Neural progenitor cell (in vitro differentiated cells): ENCODE data around the gene PIK3R3. TPM values are rescaled to one million over a fixed set of nuclear protein-coding genes. Genes with fewer than 3 reads are reported as not detected.

Experiments
- DNase-seq: peaks from one replicate; pipeline ENCODE4 v3.0.0-alpha.2; 2016; ENCODE audit warnings: low spot score
- H2AFZ ChIP-seq: fragments of 200-600 bp; sonication (generic); replicated peaks from 2 replicates; pipeline ENCODE4 v1.6.1; 2016; ENCODE audit warnings: antibody characterized with exemption
- H3F3A ChIP-seq: fragments of 200-600 bp; sonication (generic); 2 replicates; pipeline ENCODE4 v1.6.1; 2016; ENCODE audit warnings: antibody characterized with exemption, low read depth
- H3K27ac ChIP-seq: fragments of 200-600 bp; sonication (generic); 2 replicates; pipeline ENCODE4 v1.5.1; 2016; ENCODE audit warnings: mild to moderate bottlenecking
- H3K27me3 ChIP-seq: fragments of 200-600 bp; sonication (generic); 2 replicates; pipeline ENCODE4 v1.6.1; 2016; ENCODE audit warnings: mild to moderate bottlenecking, moderate library complexity
- H3K36me3 ChIP-seq: fragments of 200-600 bp; sonication (generic); 2 replicates; pipeline ENCODE4 v1.5.1; 2016
- H3K4me1 ChIP-seq: fragments of 200-600 bp; sonication (generic); 2 replicates; pipeline ENCODE4 v1.6.1; 2016; ENCODE audit warnings: mixed run types
- H3K4me2 ChIP-seq: fragments of 200-600 bp; sonication (generic); 2 replicates; pipeline ENCODE4 v1.6.1; 2016
- H3K4me3 ChIP-seq: fragments of 200-600 bp; sonication (generic); 2 replicates; pipeline ENCODE4 v1.5.1; 2016
- H3K79me2 ChIP-seq: fragments of 200-600 bp; sonication (generic); 2 replicates; pipeline ENCODE4 v1.6.1; 2016; ENCODE audit warnings: low read depth
- H3K9ac ChIP-seq: fragments of 200-600 bp; sonication (generic); 2 replicates; pipeline ENCODE4 v1.6.1; 2016
- H3K9me3 ChIP-seq: fragments of 200-600 bp; sonication (generic); 2 replicates; pipeline ENCODE4 v1.5.1; 2016; ENCODE audit warnings: low read depth
- H4K20me1 ChIP-seq: fragments of 200-600 bp; sonication (generic); 2 replicates; pipeline ENCODE4 v1.6.1; 2016; ENCODE audit warnings: low read depth
- H3K27ac Mint-ChIP-seq: 3 replicates; pipeline ENCODE4 v1.8.0; 2021; ENCODE audit warnings: mixed read lengths
- H3K27me3 Mint-ChIP-seq: 2 replicates; pipeline ENCODE4 v1.8.0; 2022; ENCODE audit warnings: low read depth, mild to moderate bottlenecking, inconsistent platforms, moderate library complexity, mixed read lengths; ENCODE audit not compliant: insufficient read depth
- H3K36me3 Mint-ChIP-seq: 3 replicates; pipeline ENCODE4 v1.8.0; 2021; ENCODE audit warnings: mixed read lengths
- H3K4me1 Mint-ChIP-seq: 3 replicates; pipeline ENCODE4 v1.8.0; 2021; ENCODE audit warnings: mixed read lengths
- H3K4me3 Mint-ChIP-seq: 3 replicates; pipeline ENCODE4 v1.8.0; 2021; ENCODE audit warnings: mild to moderate bottlenecking, moderate library complexity, mixed read lengths
- H3K9me3 Mint-ChIP-seq: 3 replicates; pipeline ENCODE4 v1.8.0; 2020; ENCODE audit warnings: mixed read lengths
- CTCF ChIP-seq: fragments of 200-600 bp; sonication (generic); IDR thresholded peaks from 2 replicates; pipeline ENCODE4 v1.5.1; 2017; ENCODE audit warnings: antibody characterized with exemption, mild to moderate bottlenecking
- EZH2 ChIP-seq: fragments of 200-600 bp; sonication (generic); IDR thresholded peaks from 2 replicates; pipeline ENCODE4 v1.6.1; 2017; ENCODE audit warnings: antibody characterized with exemption, mild to moderate bottlenecking, moderate library complexity
- EZH2phosphoT487 ChIP-seq: fragments of 200-600 bp; sonication (generic); IDR thresholded peaks from 2 replicates; pipeline ENCODE4 v1.6.1; 2017; ENCODE audit warnings: antibody characterized with exemption
- total RNA-seq: library from RNA; depleted of rRNA; stranded (reverse); fragments of >200 nt; gene quantifications from 2 replicates; pipeline ENCODE4 v1.2.3, GENCODE V29; 2015; ENCODE audit warnings: low replicate concordance

Gene PIK3R3
- total RNA-seq, 1 donor from 2014 or later, result 107 TPM

- H3K27me3 ChIP-seq, result peaks cover 22% of the 10 kb centered on the region
- no peak overlapping the region for H2AFZ ChIP-seq
- H3K27ac Mint-ChIP-seq, result no peak overlapping the region
- no peaks in the 10 kb centered on the region for H3K79me2 ChIP-seq
- H3K4me1 Mint-ChIP-seq, result peaks cover 5% of the 10 kb centered on the region
- H3K9me3 ChIP-seq, result no peaks in the 10 kb centered on the region
- no peaks in the 10 kb centered on the region for H4K20me1 ChIP-seq
- DNase-seq, result no peak
- no peaks in the 10 kb centered on the region for H3K9me3 Mint-ChIP-seq
- no peak overlapping the region for H3K27ac ChIP-seq
- H3K4me3 Mint-ChIP-seq, result no peak overlapping the region
- H3K27me3 Mint-ChIP-seq, result peaks cover 13% of the 10 kb centered on the region
- no peak overlapping the region for H3K9ac ChIP-seq
- H3K36me3 Mint-ChIP-seq, result no peaks in the 10 kb centered on the region
- no peak overlapping the region for H3K4me2 ChIP-seq
- peaks cover 7% of the 10 kb centered on the region for H3K4me1 ChIP-seq
- H3K36me3 ChIP-seq, result no peaks in the 10 kb centered on the region
- TF ChIP-seq EZH2phosphoT487 (no peak), EZH2 (no peak), CTCF (no peak)
- H3K4me3 ChIP-seq, result no peak overlapping the region
- no peaks in the 10 kb centered on the region for H3F3A ChIP-seq
These were observed 36.0 kb upstream of the PIK3R3 start for GRCh38 chr1:46168477-46168876.

GRCh38 chr1:46166521-46167462 lies 34.4 kb upstream of the PIK3R3 start:
- H3K27ac Mint-ChIP-seq, result no peak overlapping the region
- no peak overlapping the region for H3K27ac ChIP-seq

GRCh38 chr1:46160212-46160611 lies 27.8 kb upstream of the PIK3R3 start:
- H3K27me3 Mint-ChIP-seq, result peaks cover 3% of the 10 kb centered on the region
- H3K36me3 Mint-ChIP-seq, result no peaks in the 10 kb centered on the region
- no peaks in the 10 kb centered on the region for H3F3A ChIP-seq
- no peaks in the 10 kb centered on the region for H3K79me2 ChIP-seq
- H3K27ac ChIP-seq, result no peak overlapping the region
- DNase-seq, result no peak
- H4K20me1 ChIP-seq, result no peaks in the 10 kb centered on the region
- H3K27ac Mint-ChIP-seq, result no peak overlapping the region
- no peak overlapping the region for H3K4me2 ChIP-seq
- H3K9me3 ChIP-seq, result no peaks in the 10 kb centered on the region
- no peak overlapping the region for H2AFZ ChIP-seq
- no peaks in the 10 kb centered on the region for H3K4me1 ChIP-seq
- H3K9me3 Mint-ChIP-seq, result no peaks in the 10 kb centered on the region
- no peaks in the 10 kb centered on the region for H3K4me1 Mint-ChIP-seq
- no peak overlapping the region for H3K9ac ChIP-seq
- H3K36me3 ChIP-seq, result no peaks in the 10 kb centered on the region
- H3K4me3 ChIP-seq, result no peak overlapping the region
- no peak overlapping the region for H3K4me3 Mint-ChIP-seq
- H3K27me3 ChIP-seq, result no peaks in the 10 kb centered on the region
- TF ChIP-seq CTCF, result no peak
- TF ChIP-seq EZH2phosphoT487, result no peak
- TF ChIP-seq EZH2, result no peak

More at GRCh38 chr1:46166521-46167462, 34.4 kb upstream of the PIK3R3 start:
- peaks cover 22% of the 10 kb centered on the region for H3K27me3 ChIP-seq
- Mint-ChIP-seq H3K36me3 (no peaks in the 10 kb centered on the region), H3K4me3 (no peak overlapping the region), H3K27me3 (peaks cover 14% of the 10 kb centered on the region), H3K4me1 (no peaks in the 10 kb centered on the region), H3K9me3 (no peaks in the 10 kb centered on the region)
- peak overlapping the region; percentile 71 for H3K4me2 ChIP-seq
- H3F3A ChIP-seq, result no peaks in the 10 kb centered on the region
- no peaks in the 10 kb centered on the region for H3K79me2 ChIP-seq
- no peak overlapping the region for H3K9ac ChIP-seq
- H3K9me3 ChIP-seq, result no peaks in the 10 kb centered on the region
- H3K4me3 ChIP-seq, result peak overlapping the region; percentile 26
- H3K36me3 ChIP-seq, result no peaks in the 10 kb centered on the region
- TF ChIP-seq EZH2phosphoT487, result no peak
- no peak for TF ChIP-seq CTCF
- peak; percentile 50 for TF ChIP-seq EZH2
- peaks cover 2% of the 10 kb centered on the region for H3K4me1 ChIP-seq
- peak overlapping the region; percentile 73 for H2AFZ ChIP-seq
- DNase-seq, result peak; percentile 33
- H4K20me1 ChIP-seq, result no peaks in the 10 kb centered on the region
